ENCODE measurements around the gene PTPRN2. TPM values are rescaled to one million over a fixed set of nuclear protein-coding genes. Genes with fewer than 3 reads are reported as not detected.
"Not testable (repeated sequence)": the region's sequence is repeated elsewhere in the genome, so short reads cannot be mapped to it uniquely, and the experiment has no call there.

Gene PTPRN2
- total RNA-seq, 1 donor from 2014 or later = 0.72 TPM

DNA sequence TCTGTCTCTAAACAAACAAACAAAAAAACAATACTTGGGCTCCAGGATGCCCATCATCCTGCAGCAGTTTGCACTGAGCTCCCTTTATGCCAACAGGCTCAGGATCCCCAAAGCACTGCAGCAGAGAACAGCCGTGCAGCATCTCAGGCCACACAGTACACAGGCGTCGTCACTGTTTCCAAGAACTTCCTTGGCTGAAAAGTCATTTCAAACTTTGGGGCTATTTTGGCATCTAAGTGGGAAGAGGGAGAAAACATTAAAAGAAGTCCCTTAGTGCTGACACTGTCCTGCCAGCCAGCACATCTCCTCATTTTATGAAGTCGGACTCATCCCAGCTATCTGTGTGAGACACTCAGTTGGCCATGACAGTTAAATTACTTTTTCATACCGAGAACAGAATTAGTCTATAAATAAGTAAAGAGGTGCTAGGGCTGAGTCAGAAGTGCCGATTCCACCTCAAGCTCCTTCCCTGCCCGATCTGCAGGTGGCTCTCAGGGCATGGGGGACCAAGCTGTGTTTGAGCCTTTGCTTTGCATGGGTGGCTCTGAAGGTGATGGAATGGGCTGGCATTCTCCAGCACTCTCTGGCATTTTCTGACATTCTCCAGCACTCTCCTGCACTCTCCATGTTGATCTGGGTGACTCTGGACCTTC is 68.5 kb downstream of the PTPRN2 start:
- DNase-seq (ENCODE audit: low spot score) = no peak

DNA sequence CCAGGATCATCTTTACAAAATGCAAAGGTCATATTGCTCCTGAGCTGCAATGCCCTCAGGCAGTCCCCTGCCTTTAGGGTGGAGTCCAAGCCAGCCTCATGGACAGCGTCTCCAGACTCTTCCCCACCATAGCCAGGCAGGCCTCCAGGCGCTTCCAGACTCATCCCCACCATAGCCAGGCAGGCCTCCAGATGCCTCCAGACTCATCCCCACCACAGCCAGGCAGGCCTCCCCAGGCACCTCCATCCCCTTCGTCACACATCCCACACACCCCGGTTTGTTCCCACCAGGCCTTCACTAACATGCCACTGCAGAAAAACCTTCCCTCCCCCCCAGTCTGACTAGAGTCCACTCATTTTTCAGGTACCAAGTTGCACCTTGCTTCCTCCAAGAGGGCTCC is 70.1 kb downstream of the PTPRN2 start:
- no peak for DNase-seq (ENCODE audit: low spot score)

DNA sequence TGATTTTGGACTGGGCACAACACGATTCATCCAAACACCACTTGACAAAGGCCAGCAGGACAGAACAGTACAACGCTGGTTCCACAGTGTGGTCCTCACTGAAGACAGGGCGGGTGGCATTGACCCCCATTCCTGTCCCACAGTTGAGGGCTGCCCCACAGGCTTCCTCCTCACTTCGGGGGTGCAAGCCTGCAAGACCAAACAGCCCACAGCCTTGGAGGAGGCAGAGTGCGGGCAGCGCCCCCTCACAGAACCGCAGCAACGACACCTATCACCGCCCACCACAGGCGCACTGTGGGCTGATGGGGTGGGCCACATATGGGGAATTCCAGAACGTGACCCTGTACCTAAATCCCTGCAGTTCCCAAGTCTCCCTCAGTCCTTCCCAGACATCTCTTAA is 70.6 kb downstream of the PTPRN2 start:
- no peak for DNase-seq (ENCODE audit: low spot score)

DNA sequence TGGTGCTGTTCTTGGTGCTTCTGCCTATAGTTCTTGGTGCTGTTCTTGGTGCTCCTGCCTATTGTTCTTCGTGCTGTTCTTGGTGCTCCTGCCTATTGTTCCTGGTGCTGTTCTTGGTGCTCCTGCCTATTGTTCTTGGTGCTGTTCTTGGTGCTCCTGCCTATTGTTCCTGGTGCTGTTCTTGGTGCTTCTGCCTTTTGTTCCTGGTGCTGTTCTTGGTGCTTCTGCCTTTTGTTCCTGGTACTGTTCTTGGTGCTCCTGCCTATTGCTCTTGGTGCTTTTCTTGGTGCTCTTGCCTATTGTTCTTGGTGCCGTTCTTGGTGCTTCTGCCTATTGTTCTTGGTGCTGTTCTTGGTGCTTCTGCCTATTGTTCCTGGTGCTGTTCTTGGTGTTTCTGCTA is 71.1 kb downstream of the PTPRN2 start:
- no peak for DNase-seq (ENCODE audit: low spot score)

DNA sequence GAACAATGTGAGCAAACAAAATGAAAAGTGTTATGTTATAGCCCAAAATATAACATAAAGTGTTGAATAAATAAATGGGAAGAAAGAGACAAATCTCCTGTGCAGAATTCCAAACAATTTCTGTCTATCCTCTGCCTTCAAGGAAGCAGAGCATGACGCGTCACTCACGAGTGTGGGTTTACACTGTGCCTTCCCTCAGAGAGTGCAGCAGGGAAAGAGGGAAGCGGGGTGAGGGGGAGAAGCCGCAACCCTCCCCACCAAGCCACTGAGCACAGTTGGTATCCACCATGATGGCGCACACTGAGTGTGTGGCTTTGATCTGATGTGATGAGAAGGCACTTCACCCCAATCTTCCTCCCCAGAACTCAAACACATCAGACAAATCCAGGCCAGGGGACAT is 74.8 kb downstream of the PTPRN2 start:
- no peak for DNase-seq (ENCODE audit: low spot score)

DNA sequence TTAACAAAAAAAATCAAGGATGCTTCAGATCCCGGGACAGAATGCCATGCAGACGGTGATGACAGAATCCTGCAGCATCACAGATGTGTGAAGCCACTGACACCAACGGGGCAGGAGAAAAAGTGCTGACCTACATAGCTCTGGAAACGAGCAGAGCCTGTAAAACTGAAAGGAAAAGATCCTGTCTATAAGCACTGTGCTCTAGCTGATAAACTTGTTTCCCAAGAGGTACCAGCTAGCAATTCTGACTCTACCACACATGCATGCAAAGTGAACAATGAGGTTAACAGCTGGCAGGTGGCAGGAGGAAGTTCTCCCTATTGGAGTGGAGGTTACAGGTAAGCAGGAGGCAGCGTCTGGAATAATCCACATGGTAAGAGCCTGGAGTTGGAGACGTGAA is 75.6 kb downstream of the PTPRN2 start:
- no peak for DNase-seq (ENCODE audit: low spot score)

DNA sequence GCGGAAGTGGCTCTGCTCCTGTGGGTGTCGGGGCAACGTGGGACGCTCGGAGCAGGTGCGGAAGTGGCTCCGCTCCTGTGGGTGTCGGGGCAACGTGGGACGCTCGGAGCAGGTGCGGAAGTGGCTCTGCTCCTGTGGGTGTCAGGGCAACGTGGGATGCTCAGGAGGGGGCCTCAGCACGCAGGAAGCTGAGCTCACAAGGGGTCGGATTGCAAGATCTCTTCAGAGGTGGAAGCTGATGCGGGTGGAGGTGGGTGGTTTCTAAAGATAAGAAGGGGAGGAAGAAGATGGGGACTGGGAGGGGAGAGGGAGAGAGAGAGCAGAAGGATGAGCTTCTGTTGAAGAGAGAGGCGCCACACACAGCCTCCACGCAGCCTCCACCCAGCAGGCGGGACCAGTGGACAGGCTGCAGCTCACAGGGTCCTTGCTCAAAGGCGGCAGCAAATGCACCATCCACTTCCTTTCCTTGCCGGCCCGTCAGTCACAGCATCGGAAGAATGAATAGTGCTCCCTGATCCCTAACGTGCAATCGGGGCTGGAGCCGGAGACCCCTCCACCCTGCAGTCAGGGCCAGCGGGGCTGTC is 78.7 kb downstream of the PTPRN2 start:
- DNase-seq (ENCODE audit: low spot score) = no peak

DNA sequence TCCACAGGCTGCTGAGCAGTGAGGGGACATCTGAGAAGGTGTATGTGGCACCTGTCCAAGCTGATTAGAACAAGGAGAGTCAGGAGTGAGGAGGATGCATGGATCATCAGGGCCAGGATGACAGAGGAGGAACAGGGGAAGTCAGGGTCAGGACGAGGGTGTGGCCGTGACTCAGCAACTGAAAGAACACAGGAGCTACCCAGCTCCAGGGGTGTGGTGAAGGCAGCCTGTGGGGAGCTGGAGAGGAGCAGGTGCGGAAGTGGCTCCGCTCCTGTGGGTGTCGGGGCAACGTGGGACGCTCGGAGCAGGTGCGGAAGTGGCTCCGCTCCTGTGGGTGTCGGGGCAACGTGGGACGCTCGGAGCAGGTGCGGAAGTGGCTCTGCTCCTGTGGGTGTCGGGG is 79.3 kb downstream of the PTPRN2 start:
- not testable (repeated sequence) for DNase-seq (ENCODE audit: low spot score)

DNA sequence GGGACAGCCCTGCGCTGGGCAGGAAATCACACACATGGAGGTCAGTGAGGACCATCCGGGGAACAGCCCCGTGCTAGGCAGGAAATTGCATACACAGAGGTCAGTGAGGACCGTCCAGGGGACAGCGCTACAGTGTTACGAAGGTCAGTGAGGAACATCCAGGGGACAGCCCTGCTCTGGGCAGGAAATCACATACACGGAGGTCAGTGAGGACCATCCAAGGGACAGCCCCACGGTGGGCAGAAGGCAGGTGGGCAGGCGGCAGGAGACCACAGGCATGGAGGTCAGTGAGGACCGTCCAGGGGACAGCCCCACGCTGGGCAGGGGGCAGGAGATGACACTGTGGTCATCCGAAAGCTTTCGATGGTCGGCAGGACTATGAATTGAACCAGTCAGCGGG is 79.7 kb downstream of the PTPRN2 start:
- no peak for DNase-seq (ENCODE audit: low spot score)

DNA sequence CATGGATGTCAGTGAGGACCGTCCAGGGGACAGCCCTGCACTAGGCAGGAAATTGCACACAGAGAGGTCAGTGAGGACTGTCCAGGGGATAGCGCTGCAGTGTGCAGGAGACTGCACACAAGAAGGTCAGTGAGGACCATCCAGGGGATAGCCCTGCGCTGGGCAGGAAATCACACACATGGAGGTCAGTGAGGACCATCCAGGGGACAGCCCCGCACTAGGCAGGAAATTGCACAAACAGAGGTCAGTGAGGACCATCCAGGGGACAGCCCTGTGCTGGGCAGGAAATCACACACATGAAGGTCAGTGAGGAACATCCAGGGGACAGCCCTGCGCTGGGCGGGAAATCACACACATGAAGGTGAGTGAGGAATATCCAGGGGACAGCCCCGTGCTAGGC is 80.4 kb downstream of the PTPRN2 start:
- not testable (repeated sequence) for DNase-seq (ENCODE audit: low spot score)

DNA sequence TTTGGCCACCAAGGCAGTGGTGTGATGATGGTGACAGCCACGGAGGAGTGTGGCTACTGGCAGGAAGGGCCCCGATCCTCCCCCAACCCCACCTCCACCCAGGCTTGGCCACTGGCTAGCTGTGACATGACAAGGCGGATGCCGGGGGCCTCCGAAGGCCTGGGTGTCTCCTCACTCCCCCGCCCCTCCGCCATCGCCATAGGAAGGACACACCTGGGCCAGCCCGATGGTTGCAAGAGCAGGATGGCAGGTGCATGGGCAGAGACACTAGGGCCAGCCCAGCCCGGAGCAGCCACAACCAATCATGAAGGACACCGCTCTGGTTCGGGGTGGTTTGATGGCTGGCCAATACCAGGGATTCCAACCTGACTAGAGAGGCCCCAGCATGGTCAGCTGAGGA is 81.0 kb downstream of the PTPRN2 start:
- no peak for DNase-seq (ENCODE audit: low spot score)

DNA sequence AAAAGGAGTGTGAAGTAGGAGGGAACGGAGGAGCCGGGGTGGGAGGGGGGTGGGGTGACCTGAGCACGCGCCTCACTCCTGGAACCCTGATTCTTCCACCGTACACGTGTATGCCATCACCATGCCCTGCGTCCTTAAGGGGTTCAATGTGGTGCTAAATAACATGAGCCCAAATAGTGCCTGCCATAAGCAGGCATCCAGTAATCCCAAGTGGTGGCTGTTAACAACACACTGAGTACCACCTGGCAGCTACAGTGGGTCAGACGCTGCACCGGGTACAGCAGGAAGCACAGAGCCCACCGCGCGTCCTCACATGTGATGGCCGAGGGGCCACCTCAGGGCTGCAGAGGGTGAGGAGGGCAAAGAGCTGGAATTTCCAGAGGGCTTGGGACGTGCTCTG is 81.9 kb downstream of the PTPRN2 start:
- DNase-seq (ENCODE audit: low spot score) = no peak

DNA sequence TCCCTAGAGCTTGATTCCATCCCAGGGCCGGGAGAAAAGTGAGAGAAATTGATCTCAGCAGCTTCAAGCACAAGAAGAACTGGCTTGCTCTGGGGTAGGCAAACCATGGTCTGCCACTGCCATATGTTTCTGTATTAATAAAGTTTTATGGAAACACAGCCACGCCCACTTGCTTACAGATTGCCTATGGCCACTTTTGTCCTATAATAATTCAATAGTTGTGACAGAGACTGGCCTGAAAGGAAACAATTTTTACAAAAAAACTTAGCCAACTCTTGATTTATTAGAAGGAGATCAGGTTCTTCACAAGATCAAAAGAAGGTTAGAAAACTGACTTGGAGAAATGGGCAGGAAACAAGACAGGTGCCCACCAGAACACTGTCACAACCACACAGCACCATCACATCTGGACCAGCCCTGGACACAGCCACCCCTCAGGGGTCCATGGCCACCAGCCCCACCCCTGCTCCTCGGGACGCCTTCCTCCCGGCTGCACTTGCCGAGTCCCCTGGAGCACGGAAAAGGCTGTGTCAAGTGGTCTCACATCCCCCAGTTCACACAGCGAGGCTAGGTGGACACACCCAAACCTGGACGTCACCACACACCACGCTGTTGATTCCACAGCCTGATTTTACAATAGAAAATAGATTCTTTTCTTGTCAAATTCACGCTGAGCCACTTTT is 85.4 kb downstream of the PTPRN2 start:
- DNase-seq (ENCODE audit: low spot score) = no peak

DNA sequence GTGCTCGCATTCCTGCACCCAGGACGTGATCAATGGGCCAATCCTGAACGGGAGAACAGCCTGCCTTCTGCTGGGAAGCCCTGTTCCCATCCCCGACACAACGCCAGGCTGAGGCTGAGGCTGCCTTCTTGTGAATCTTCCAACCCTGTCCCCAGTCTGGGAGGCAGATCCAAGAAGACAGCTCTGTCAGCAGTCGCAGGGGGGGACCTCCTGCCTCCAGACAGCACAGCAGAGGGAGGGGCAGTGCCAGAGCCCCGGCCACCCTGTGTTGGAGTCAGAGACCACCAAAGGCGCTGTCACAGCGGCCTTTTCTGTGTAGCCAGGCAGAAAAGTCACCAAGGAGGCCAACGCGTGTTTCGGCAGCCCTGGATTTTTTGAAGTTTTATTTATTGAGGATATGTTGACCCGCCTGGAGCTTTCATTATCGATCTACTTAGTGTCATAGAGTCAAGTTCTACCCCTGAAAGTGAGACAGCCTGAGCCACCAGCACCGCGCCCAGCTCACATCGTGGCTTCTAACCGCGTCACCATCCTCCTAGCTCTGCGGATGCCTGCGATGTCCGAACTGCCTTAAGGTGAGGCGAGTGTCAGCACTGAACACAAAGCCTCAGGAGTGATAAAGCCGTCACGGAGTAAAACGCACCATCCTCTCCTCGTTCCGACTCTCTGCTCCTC is 86.1 kb downstream of the PTPRN2 start:
- no peak for DNase-seq (ENCODE audit: low spot score)

DNA sequence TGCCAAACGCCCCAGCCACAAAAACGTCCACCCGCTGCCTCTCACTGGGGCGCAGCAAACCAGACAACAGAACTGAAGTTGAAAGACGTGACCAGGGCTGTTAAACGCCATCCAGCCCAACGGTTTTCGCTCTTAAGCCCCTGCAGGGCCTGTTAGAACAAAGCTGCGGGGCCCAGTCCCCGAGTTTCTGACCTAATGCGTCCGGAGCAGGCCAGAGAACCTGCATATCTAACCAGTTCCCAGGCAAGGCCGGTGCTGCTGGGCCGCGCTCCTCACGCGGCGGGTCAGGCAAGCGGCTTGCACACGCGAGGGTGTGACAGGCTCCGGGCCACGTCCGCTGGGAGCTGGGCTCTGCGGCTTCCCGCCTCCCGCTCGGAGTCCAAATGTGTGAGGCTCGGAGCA is 87.0 kb downstream of the PTPRN2 start:
- peak; percentile 3 for DNase-seq (ENCODE audit: low spot score)

DNA sequence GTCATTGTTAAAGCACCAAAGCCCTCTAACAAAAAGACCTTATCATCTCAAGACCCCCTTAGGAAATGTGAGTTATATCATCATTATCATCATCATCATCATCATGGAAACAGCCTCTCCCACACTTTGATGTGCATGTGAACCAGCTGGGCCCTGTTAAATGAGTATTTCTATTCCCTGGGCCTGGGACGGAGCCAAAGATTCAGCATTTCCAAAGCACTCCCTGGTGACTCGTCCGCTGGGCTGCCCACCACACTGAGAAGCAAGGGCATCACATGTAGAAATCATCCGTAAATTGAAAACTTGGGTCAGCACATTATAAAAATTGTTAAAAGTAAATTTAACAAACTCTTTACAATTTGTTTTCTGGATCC is 88.6 kb downstream of the PTPRN2 start:
- no peak for DNase-seq (ENCODE audit: low spot score)

DNA sequence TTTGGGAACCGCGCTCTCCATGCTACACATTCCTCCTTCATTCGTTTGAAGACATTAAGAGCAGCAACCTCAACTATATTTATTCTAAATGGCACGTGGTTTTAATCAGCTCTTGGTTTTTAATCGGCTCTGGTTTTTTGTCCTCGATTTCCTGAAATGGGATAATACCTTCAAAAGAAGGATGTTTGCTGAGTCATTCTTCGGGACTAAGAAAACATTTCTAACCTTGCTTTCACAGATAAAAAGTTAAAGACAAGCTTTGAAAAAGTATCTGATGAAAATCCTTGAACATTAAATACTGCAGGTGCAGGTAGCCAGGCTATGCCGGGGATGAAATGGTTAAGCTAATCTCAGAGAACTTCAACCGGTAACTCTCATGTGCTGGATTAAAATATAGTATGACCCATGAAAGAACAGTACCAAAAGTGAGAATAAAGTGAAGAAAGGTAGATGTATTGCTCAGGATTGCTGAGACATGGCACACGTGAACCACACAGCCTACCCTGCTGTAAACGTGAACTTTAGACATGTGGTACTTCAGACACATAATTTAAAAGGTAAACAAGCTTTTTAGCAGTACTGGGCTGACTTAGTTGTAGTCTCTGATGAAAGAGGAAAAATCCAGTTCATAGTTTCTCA is 89.1 kb downstream of the PTPRN2 start:
- no peak for DNase-seq (ENCODE audit: low spot score)

DNA sequence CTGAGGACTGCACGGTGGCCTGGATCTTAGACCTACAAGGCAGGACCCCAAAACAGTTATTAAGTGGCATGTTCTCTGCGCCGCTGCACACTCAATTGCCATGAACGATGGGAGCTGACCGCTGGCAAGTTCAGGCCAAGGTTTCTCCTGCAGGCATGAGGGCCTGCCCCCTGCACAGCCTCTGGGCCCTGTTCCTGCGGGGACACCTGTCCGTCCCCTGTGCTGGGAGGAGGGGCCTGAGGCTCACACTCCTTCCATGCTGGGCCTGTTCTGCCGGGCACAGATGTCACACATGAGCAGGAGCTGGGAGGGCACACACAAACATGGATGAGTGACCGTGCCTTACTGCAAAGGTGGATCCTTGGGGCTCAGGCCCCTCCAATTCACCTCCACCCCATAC is 90.0 kb downstream of the PTPRN2 start:
- no peak for DNase-seq (ENCODE audit: low spot score)

DNA sequence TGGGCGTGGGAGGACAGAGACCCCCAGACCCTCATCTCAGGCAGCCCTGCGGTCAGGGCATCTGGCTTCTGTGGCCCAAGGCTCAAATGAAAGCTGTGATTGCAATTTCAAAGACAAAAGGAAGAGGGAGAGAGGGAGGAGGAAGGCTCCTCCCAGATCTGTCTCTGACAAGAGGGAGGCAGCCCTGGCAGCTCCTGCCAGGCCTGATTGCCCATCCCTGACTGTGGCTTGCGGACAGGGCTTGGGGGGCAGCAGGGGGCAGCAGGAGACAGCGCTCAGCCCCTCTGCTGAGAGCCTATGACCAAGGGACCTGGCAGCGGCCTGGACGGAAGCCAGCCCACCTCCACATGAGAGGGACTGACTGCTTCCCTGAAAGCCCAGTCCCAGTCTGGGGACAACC is 91.8 kb downstream of the PTPRN2 start:
- no peak for DNase-seq (ENCODE audit: low spot score)

DNA sequence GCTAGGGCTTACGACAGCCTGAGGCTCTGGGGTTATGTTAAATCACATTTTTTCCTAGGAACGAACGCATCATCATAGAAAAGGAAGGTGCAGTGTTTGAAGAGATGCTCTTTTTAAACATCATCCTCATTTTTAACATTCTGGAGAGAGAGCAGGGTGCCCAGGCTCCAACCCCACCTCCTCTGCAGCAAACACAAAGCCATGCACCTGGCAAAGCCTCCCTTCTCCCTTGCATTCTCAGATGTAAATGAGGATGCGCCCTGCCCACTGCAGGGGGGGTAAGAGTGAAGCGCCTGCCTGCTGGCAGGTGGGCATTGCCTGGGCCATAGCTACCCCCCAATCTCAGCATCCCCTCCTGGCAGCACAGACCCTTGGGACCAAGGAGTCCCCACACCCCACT is 92.4 kb downstream of the PTPRN2 start:
- no peak for DNase-seq (ENCODE audit: low spot score)

DNA sequence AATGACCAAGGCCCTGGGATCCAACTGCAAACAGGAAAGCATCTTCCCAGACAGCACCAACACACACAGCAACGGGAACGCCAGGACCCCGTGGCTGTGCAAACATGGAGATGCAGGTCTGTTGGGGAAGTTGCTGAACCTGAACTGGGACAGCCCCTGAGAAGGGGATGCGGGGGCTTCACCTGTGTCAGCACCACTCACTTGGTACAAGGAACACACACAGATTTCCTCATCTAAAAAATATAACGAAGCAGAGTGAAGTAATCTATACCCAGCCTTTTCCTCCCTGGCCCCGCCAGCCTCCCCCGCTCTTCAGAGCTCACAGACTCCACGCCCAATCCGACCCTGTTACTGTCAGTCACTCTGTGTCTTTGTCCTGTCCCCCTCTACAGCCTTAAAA is 93.0 kb downstream of the PTPRN2 start:
- no peak for DNase-seq (ENCODE audit: low spot score)

DNA sequence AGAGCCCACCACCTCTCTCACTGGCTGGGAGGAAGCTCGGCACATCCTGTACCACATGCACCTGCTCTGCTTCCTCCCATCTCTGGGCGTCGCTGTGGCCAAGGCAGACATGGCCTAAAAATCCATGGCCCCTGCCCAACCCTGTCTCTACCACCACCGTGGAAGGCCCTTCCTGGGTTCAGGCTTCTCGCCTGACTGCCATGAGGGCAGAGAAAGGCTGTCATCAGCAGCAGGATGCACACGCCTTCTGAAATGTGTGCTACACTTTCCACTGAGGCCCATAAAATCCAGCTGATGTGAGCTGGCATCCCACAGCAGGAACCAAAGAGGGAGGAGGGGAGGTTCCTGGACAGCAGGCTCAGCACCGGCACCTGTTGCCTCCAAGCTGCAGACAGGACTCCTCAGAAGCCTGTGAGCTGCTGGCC is 93.4 kb downstream of the PTPRN2 start:
- DNase-seq (ENCODE audit: low spot score) = no peak

Data from umbilical cord (tissue), 2 donors.